K562 (cell line): ENCODE data around the gene PIMREG. TPM values are rescaled to one million over a fixed set of nuclear protein-coding genes. Genes with fewer than 3 reads are reported as not detected.
A peak's percentile ranks its signal among the peaks of the same experiment; 100 is the strongest.

Experiments
- ATAC-seq: fragments of 200-7000 bp; cut with Tn5 transposase; 3 replicates; pipeline ENCODE4 v1.9.1; 2020; ENCODE audit warnings: moderate library complexity
- BruUV-seq: library from RNA; stranded (reverse); fragments of 400-500 nt; replicated peaks from 2 replicates; lab custom pipeline; 2021; lab: Mats Ljungman, UMichigan
- CTCF ChIA-PET: fragments of 300-600 bp; formaldehyde crosslinking; extraction: SDS; loops from one replicate; lab custom pipeline; 2021; ENCODE audit warnings: low intra/inter-chr PET ratio; lab: Yijun Ruan, JAX
- POLR2A ChIA-PET: fragments of 300-600, 350-650 bp; sonication (Branson Sonifier 250); formaldehyde crosslinking; extraction: SDS; loops from one replicate; lab custom pipeline; 2021; ENCODE audit warnings: antibody characterized with exemption, inconsistent platforms; lab: Yijun Ruan, JAX
- DNase-seq, 4 experiments: peaks; one replicate each; pipeline versions ENCODE4 v3.0.0 to v3.0.0-alpha.2; 2011 to 2018; ENCODE audit warnings: low spot score in 3 of 4, mixed read lengths in 3 of 4; ENCODE audit errors: extremely low read depth in 1 of 4
- FAIRE-seq: peaks from 2 replicates; lab custom pipeline; 2011; peaks lifted over from hg19 to GRCh38; lab: Jason Lieb, UNC
- H2AFZ ChIP-seq: 2 replicates; pipeline ENCODE4 v1.6.0; 2011; ENCODE audit warnings: low read depth, low read length, control low read depth, inconsistent platforms
- H3K27ac ChIP-seq: fragments of 200-600 bp; 3 replicates; pipeline ENCODE4 v1.8.0; 2011; ENCODE audit warnings: low read depth, mild to moderate bottlenecking, control low read depth, inconsistent platforms, low read length, moderate library complexity, mixed read lengths; ENCODE audit errors: extremely low read depth
- H3K27me3 ChIP-seq, 2 experiments: fragments of 300-600 bp in 1 of 2; 2 replicates in 1 of 2; 3 replicates in 1 of 2; pipeline versions ENCODE4 v1.6.0 to v1.8.0; 2011; ENCODE audit warnings: inconsistent platforms in 2 of 2, low read length in 2 of 2, mild to moderate bottlenecking in 1 of 2, mixed read lengths in 1 of 2, moderate library complexity in 1 of 2; ENCODE audit not compliant: control insufficient read depth in 2 of 2, insufficient read depth in 2 of 2
- H3K36me3 ChIP-seq: fragments of 300-600 bp; 3 replicates; pipeline ENCODE4 v1.8.0; 2011; ENCODE audit warnings: mild to moderate bottlenecking, low read length, inconsistent platforms; ENCODE audit not compliant: control insufficient read depth, insufficient read depth
- H3K4me1 ChIP-seq, 2 experiments: fragments of 200-600 bp in 1 of 2; replicated peaks in 1 of 2; 2 replicates in 1 of 2; 3 replicates in 1 of 2; pipeline versions ENCODE4 v1.5.1 to v1.8.0; 2011; ENCODE audit warnings: inconsistent platforms in 2 of 2, low read length in 2 of 2, mild to moderate bottlenecking in 1 of 2, mixed read lengths in 1 of 2, moderate library complexity in 1 of 2; ENCODE audit not compliant: control insufficient read depth in 2 of 2, insufficient read depth in 2 of 2
- H3K4me2 ChIP-seq: 2 replicates; pipeline ENCODE4 v1.6.1; 2011; ENCODE audit warnings: low read length, control low read depth, inconsistent platforms, mixed read lengths; ENCODE audit not compliant: insufficient read depth
- H3K4me3 ChIP-seq: fragments of 200-600 bp; sonication (generic), shearing (Covaris generic); 2 replicates; pipeline ENCODE4 v1.5.1; 2016; ENCODE audit warnings: control low read depth, inconsistent platforms
- H3K79me2 ChIP-seq: fragments of 200-600 bp; 3 replicates; pipeline ENCODE4 v1.8.0; 2011; ENCODE audit warnings: low read length, inconsistent platforms; ENCODE audit not compliant: control insufficient read depth, insufficient read depth
- H3K9ac ChIP-seq, 2 experiments: 2 replicates each; pipeline versions ENCODE4 v1.6.0 to v1.6.1; 2011; ENCODE audit warnings: low read depth in 2 of 2, low read length in 2 of 2, control low read depth in 1 of 2, inconsistent platforms in 1 of 2, mild to moderate bottlenecking in 1 of 2, mixed read lengths in 1 of 2; ENCODE audit not compliant: insufficient read depth in 1 of 2
- H3K9me1 ChIP-seq: one replicate; pipeline ENCODE4 v1.6.0; 2011; ENCODE audit warnings: inconsistent platforms, mild to moderate bottlenecking, low read length, moderate library complexity; ENCODE audit not compliant: control insufficient read depth, insufficient read depth
- H3K9me3 ChIP-seq: replicated peaks from 2 replicates; pipeline ENCODE4 v1.5.1; 2011; ENCODE audit warnings: low read depth, low read length, inconsistent platforms; ENCODE audit not compliant: control insufficient read depth, insufficient read depth
- H4K20me1 ChIP-seq: replicated peaks from 2 replicates; pipeline ENCODE4 v1.6.1; 2011; ENCODE audit warnings: low read length, inconsistent platforms, mixed read lengths; ENCODE audit not compliant: control insufficient read depth, insufficient read depth
- FOXA1 ChIP-seq: fragments of 450-650 bp; IDR thresholded peaks from 2 replicates; pipeline ENCODE4 v1.6.1; 2016; ENCODE audit warnings: mild to moderate bottlenecking, borderline replicate concordance
- HSF4 ChIP-seq: fragments of 250-450 bp; sonication (Bioruptor Pico); IDR thresholded peaks from 2 replicates; pipeline ENCODE4 v2.1.2; 2022; ENCODE audit warnings: mild to moderate bottlenecking, moderate library complexity, borderline replicate concordance
- JUND ChIP-seq, 2 experiments: IDR thresholded peaks; 2 replicates in 1 of 2; 3 replicates in 1 of 2; pipeline ENCODE4 v1.6.1; 2011; ENCODE audit warnings: borderline replicate concordance in 2 of 2, low read depth in 2 of 2, low read length in 2 of 2, improper control_type of control experiment in 1 of 2, missing biosample characterization in 1 of 2, missing genetic modification characterization in 1 of 2, missing genetic modification reagents in 1 of 2
- NR2C1 ChIP-seq, 2 experiments: fragments of 450-650 bp; IDR thresholded peaks; 2 replicates each; pipeline ENCODE4 v1.6.1; 2017; ENCODE audit warnings: mild to moderate bottlenecking in 2 of 2, antibody characterized with exemption in 1 of 2, inconsistent platforms in 1 of 2, missing compliant biosample characterization in 1 of 2, missing genetic modification characterization in 1 of 2
- RNF2 ChIP-seq: sonication (generic); IDR thresholded peaks from 2 replicates; pipeline ENCODE4 v1.6.1; 2016
- SMARCE1 ChIP-seq: fragments of 450-650 bp; IDR thresholded peaks from 2 replicates; pipeline ENCODE4 v1.7.1; 2016; ENCODE audit warnings: mild to moderate bottlenecking
- THRB ChIP-seq: fragments of 450-650 bp; formaldehyde crosslinking; conservative IDR thresholded peaks from 2 replicates; pipeline ENCODE4 v1.4.0; 2022; ENCODE audit warnings: mild to moderate bottlenecking, missing genetic modification characterization
- ZNF133 ChIP-seq: fragments of 250-450 bp; sonication (Bioruptor Pico); IDR thresholded peaks from 2 replicates; pipeline ENCODE4 v1.4.0; 2020; ENCODE audit warnings: mild to moderate bottlenecking
- ZNF311 ChIP-seq: fragments of 250-450 bp; sonication (Bioruptor Pico); IDR thresholded peaks from 2 replicates; pipeline ENCODE4 v1.4.0; 2020; ENCODE audit warnings: mild to moderate bottlenecking, moderate library complexity
- WGBS: fragments of 100-300 bp; shearing (Covaris generic); methylation state at CpG from one replicate; pipeline ENCODE4 v1.1.6; 2016; ENCODE audit warnings: low coverage, mixed read lengths; ENCODE audit not compliant: insufficient coverage; ENCODE audit errors: missing lambda C conversion rate; 5-methylcytosine and 5-hydroxymethylcytosine counted together
- in situ Hi-C: fragments of 300-500 bp; cut with MboI; formaldehyde crosslinking; loops from 4 replicates; pipeline ENCODE4 v1.15.0; 2018; ENCODE audit warnings: inconsistent platforms, mixed read lengths
- intact Hi-C: fragments of 100-400 bp; cut with micrococcal nuclease; formaldehyde crosslinking; loops from 2 replicates; pipeline ENCODE4 v1.14.2; 2022
- polyA plus RNA-seq, 8 experiments: library from polyadenylated mRNA; depleted of rRNA in 4 of 8; stranded (reverse) in 5 of 8; unstranded in 3 of 8; fragments of >200 nt; fragmentation: Nextera tagmentation in 2 of 8; fragmentation: Illumina TruSeq in 1 of 8; extraction: Ambion mirVana in 2 of 8; extraction: Trizol in 1 of 8; gene quantifications; 2 replicates each; pipeline versions ENCODE4 v1.2.1 to v1.2.3, GENCODE V29; 2011 to 2014; ENCODE audit warnings: inconsistent platforms in 1 of 8, missing spikeins in 1 of 8
- total RNA-seq, 7 experiments: library from RNA; depleted of rRNA in 6 of 7; stranded (reverse); fragments of >200 nt in 6 of 7; fragmentation: Illumina TruSeq in 2 of 7; extraction: Trizol in 2 of 7; gene quantifications; 2 replicates each; pipeline versions ENCODE4 v1.2.1 to v1.2.3, GENCODE V29; 2011 to 2021; ENCODE audit warnings: low replicate concordance in 1 of 7

PIMREG gene
- total and polyA plus RNA-seq, 9 of the 15 experiments (the other 6 are each of a cell fraction or from before 2014, with no cell fraction given) = 1.1 to 16.7 (median 9.4) TPM

GRCh38 chr17:6460531-6461161 lies 16.4 kb downstream of the PIMREG start:
- H3K36me3 ChIP-seq = no peaks in the 10 kb centered on the region
- DNase-seq (no peak), FAIRE-seq (no peak), ATAC-seq (no peak)
- 47% methylated on average over 8 of the region's 9 CpGs for WGBS
- H3K27me3 ChIP-seq = peaks cover 0 to 2% of the 10 kb centered on the region in 2 experiments; a peak in 2 of 5 replicates
- intact Hi-C loops (no loop called here), in situ Hi-C loops (no loop called here)
- POLR2A ChIA-PET = interaction anchor here (0.7 kb wide), 1 partner anchor 1247 kb away, joined by 3 read pairs; no protein-coding TSS in a partner anchor
- no peak overlapping the region for H3K27ac ChIP-seq
- H3K9me3 ChIP-seq = no peaks in the 10 kb centered on the region
- CTCF ChIA-PET = no interaction called here
- H2AFZ ChIP-seq = no peak overlapping the region
- H4K20me1 ChIP-seq = no peaks in the 10 kb centered on the region
- no peaks in the 10 kb centered on the region for H3K9me1 ChIP-seq
- no peak overlapping the region for H3K4me2 ChIP-seq
- peaks cover 30 to 33% of the 10 kb centered on the region in 2 experiments for H3K4me1 ChIP-seq
- no peak overlapping the region for H3K9ac ChIP-seq
- no peak overlapping the region for H3K4me3 ChIP-seq
- BruUV-seq = no TSS peak
- H3K79me2 ChIP-seq = no peaks in the 10 kb centered on the region
- TF ChIP-seq NR2C1 (IDR thresholded peaks at IDR 0.05) (peak; percentile 81), NR2C1 (tag; IDR thresholded peaks at IDR 0.05) (peak; percentile 87), SMARCE1 (no peak), HSF4 (no peak), THRB (CRISPR knock-in tag) (no peak), ZNF133 (no peak), JUND (IDR thresholded peaks at IDR 0.05; ENCODE audit: borderline replicate concordance, low read depth, low read length) (no peak), JUND (tag; IDR thresholded peaks at IDR 0.05; ENCODE audit: borderline replicate concordance, low read depth, low read length) (no peak), RNF2 (no peak), FOXA1 (no peak), ZNF311 (CRISPR knock-in tag) (no peak)
